DMS114 treated with DMSO at 0.1 percent for 48 hours (cell line): Measurements from ENCODE around the gene PHF2.

ENCODE experiments used
- DNase-seq: peaks from one replicate; lab custom pipeline; 2025; ENCODE audit not compliant: unreplicated experiment; lab: John Stamatoyannopoulos, UW

PHF2 gene

DNA sequence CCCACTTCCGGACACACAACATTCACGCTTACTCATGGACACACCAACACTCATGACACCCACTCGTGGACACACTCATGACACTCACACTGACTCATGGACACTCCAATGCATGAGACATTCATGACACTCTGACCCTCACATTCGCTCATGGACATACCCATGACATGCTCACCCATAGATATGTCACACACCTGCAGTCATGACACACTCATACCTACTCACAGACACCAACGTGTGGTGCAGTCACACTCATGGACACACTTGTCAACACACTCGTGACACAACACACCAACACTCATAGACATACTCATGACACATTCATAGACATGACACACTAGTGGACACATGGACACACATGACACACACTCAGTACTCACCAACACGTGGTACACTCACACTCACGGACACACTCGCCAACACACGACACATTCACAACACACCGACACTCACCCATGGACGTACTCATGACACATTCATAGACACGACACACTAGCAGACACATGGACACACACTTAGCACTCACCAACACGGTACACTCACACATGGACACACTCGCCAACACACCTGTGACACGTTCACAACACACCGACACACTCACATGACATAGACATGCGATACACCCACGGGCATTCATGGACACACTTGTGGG lies 73.4 kb downstream of the PHF2 start:
- DNase-seq: no peak

DNA sequence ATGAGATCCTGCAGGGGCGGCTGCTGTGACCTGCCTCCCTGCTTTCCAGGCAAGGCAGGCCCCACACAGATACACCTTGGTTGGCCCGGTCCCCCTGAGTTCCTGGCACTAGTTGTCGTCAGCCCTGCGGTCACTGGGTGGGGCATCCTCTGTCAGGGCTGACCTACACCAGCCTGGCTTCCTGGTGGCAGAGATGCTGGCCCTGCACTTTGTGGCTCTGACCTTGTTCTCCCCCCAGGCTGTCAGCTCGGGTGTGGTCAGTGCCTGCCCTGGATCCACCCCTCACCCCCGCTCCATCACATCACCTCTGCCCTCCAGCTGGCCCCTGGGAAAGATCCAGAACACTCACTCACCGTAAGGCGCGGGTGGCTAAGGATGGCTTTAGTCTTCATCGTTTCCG lies 74.1 kb downstream of the PHF2 start:
- DNase-seq: no peak

DNA sequence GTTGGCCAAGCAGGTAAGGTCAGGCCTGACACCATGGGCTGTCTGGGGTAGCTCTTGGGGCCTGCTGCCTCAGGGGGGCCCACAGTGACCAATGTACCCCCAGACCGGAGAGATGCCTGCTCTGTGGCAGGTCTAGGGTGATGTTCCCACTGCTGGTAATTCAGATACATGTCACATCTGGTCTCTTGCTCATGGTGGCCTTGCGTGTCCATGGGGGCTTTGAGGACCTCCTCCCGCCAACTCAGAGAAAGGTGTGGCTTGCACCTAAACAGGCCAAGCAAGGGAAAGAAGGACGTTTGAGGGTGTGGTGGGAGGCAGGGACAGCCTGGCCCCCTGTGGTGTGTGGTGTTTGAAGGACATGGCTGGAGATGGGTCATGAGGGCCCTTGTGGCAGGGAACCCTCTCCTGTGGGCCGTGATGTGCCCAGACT lies 75.2 kb downstream of the PHF2 start:
- no peak for DNase-seq

DNA sequence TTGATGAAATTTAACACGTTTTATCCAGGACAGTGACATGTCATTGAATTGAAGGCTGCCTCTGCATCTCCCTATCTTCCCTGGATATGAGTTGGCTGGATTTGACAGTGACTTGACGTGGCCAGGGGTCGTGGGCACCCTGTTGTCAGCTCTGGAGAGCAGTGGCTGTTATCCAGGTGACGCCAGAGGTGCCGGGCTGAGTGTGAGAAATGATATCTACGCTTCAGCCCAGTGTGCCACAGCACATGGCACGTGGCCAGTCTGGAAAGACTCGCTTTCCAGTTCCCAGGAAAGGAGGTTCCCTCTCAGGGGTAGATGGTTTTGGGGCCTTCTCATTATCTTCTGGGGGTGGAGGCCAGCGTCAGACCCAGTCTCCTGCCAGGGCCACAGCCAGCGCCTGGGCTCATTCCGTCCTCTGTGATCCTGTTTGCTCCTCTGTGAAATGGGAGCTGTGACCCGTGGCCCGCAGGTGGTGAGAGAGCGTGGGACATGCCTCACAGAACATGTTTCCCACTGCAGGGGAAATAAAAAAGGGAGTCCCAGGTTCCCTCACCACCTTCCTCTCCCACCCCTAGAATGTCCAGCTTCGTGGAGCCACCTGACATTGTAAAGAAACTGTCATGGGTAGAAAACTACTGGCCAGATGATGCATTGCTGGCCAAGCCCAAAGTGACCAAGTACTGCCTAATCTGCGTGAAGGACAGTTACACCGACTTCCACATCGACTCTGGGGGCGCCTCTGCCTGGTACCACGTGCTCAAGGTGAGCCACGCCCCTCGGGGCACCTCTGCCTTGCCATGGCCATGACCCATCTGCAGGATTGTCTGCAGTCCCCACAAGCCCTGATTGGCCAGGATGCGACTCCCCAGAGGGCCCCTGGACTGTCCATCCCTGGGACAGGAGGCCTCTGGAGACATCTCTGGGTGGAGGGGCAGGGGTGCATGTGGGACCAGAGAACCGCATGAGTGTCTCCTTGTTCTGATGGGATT lies 76.5 kb downstream of the PHF2 start:
- no peak for DNase-seq

DNA sequence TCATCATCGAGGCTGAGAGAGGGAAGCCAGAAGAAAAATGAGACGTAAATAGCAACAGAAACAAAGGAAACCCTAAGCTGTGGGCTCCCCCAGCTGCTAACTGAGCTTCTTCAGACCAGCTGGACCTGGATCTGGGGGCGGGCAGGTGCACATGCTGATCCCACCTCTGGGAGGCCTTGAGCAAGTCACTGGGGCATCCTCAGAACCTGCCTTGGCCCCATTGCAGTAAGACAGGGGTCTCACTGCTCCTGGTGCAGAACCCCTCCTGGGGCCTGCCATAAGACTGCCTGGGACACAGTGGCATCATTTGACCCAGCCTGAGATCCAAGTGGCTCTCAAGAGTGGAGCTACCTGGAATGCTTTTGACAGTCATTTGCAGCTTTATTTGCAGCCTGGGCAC lies 77.4 kb downstream of the PHF2 start:
- DNase-seq: no peak

DNA sequence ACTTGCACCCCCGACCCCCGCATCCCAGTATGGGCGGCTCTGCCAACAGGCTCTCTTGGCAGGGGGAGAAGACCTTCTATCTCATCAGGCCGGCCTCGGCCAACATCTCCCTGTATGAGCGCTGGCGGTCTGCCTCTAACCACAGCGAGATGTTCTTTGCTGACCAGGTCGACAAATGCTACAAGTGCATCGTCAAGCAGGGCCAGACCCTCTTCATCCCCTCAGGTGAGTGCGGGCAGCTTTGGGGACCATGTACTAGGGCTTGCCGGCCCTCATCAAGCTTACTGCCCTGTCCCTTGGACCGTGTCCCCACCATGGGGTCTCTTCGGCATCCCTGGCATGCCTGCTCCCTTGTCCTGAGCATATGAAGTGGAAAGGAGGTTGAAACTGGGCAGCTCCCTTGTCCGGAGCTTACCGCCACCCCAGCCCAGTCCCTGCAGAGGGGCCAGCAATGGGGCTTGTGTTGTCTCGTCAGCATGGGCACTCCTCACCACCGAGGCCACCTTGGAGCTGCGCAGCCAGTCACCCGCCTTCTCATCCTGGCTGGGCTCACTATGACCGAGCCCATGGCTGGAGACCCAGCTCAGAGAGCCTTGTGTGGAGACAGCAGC lies 78.1 kb downstream of the PHF2 start:
- no peak for DNase-seq

DNA sequence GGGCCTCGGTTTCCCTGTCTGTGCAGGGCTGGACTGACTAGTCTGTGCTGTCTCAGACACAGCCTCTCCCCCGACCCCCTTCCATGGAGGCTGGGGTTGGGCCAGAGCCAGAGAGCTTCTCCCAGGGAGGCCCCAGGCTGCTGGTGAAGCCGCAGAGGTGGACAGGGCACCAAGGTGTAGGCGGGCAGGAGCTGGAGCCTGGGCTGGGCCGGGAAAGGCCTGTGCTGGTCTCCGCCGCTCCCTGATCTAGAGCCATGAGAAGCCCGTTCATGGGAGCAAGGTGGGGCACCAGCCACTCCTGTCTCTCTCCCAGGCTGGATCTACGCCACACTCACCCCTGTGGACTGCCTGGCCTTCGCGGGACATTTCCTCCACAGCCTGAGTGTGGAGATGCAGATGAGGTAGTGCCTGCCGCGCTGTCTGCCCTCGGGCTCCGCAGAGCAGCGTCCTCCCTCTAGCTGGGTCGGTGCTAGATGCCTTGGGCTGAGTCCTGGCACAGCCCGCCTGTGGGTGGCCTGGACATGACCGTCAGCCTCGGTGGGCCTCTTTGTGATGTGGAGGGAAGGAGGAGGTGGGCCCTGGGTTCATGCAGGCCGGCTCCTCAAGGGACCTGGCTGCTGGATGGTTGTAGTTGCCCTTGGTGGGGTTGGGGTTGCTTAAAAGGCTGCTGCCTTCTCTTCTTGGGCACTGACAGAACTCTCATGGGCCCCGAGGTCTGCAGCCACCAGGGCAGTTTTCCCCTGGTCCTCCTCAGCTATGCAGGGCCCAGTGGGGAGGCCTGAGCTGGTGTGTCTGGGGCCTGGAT lies 79.4 kb downstream of the PHF2 start:
- DNase-seq: no peak

DNA sequence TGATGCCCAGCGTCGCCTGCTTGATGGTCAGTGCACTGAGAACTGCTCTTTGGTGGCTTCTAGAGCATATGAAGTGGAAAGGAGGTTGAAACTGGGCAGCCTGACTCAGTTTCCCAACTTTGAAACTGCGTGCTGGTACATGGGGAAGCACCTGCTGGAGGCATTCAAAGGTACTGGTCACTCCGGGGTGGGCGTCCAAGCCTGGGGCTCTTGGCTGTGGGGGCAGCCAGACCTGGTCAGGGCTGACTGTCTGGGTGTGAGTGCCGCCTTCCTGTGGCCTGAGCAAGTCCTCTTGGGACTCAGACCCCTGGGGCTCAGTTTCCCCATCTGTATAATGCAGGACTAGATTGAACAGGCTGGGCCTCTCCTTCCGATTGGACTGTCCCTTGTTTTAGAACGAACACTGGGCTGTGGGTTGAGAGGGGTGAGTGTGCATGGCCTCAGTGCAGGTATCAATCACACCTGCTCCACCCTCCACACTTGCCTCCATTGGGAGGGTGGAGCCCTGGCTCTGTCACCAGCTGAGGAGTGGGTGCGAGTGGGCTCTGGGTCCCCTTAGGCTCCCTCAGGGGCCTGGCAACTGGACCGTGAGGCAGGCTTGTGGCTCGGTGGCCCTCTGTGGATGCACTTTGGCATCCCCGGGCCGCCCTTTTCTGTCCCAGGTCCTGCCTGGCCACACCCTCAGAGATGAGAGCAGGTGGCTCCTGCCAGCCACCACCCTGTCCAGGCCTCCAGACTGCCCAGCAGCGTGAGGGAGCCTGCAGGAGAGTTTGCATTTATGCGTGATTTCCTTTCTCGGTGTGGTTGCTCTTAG lies 80.2 kb downstream of the PHF2 start:
- DNase-seq: no peak

DNA sequence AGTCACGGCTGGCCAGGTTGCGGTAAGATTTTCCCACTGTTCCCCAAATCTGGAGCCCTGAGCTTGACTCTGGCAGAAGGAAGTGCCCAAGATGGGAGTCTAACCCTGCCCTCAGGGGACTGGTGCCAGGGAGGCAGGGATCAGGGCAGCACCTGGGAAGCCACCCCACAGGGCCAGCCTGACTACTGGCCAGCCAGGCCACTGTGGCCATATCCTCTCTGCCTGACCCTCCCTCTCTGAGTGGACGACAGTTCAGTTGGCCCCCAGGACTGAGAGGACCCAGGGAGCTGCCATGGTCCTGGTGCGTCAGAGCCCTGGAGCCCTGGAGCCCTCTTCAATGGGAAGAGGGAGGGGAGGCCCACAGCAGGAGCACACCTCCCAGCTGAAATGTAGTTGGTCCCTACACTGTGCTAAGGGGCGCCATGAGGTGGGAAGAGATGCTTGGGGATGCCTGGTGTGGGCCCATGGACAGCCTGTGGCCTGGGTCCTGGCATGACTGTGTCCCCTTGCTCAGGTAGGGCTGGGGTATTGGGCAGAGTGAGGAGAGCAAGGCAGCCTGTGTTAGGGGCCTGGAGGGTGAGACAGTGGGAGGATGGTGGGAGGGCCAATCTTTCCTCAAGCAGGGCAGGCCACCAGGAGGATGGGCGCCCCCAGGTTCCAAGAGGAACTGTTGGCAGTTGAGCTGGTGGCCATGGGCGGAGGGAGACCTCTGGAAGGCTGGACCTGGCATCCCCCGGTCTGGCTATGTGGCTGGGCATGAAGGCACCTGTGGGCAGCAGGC lies 81.1 kb downstream of the PHF2 start:
- DNase-seq: no peak

DNA sequence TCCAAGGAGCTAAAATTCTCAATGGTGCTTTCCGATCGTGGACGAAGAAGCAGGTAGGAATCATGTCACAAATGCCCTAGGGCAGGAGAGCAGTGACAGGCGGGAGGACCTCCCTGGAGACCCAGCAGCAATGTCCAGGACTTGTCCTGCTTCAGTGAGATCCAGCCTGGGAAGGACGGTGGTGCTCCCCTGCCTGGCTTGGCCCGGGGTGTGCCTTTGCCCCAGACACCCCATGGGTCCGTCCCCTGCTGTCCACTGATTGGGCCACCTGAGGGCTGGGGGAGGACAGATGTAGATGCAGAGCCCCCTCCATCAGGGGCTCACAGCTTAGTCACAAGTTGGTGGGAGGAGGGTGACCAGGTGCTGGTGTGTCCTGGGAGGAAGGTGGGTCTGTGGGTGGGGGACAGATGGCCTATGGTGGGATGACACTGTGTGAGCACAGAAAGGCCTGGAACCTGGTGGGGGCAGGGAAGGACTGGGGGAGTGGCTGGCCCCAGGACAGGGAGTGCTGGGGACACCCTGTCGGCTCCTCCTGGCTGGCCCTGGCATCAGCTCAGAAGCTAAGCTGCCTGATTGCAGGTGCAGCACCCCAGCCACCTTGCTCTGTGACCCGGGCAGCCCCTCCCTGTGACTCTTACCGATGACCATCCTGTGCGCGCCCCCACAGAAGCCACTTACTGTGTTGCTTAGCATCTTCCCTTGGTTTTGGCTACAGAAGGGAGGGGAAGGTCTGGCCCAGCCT lies 82.0 kb downstream of the PHF2 start:
- no peak for DNase-seq

DNA sequence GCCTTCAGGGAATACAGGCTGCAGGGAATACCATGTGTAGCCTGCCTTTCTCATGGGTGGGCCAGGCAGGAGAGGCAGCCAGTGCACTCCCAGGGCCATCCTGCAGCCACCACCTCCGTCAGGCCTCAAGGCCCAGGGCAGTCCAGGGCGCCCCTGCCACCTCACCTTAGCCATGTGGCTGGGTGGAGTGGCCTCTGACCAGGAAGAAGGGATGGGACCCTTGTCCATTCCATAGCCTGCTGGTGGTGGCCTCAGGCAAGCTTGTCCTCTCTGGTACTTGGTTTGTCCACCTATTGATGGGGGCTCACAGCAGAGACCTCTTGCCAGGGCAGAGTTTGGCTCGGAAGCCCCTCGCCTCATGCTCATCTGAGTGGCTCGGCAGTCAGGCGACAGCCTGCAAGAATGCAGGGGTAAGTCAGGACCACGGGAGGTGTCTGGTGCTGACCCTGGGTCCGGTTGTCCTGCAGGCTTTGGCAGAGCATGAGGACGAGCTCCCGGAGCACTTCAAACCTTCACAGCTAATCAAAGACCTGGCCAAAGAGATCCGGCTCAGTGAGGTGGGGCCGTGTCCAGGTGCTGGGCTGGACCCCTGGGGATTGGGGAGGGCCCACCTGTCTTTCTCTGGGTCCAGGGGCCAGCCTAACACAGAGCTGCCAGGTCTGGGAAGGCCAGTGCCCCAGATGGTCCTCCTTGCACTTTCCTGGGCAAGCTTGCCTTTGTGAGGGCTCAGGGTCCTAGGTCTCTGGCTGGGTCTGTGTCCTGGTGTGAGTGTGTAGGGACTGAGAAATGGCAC lies 82.9 kb downstream of the PHF2 start:
- DNase-seq: no peak

DNA sequence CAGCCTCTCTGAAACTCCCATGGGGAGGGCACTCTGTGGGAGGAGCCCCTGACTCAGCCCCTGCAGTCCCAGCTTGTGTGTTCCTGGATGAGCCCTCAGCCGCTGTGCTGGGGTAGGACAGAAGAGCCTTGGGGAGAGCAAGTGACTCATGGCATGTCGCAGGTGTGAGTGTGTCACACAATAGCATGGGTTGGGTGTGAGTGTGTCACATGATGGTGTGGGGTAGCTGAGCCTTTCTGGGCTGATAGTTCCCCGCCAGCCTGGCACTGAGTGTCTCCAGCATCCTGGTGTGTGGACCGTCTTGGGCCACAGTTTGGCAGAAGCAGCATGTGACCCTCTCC lies 83.4 kb downstream of the PHF2 start:
- no peak for DNase-seq

DNA sequence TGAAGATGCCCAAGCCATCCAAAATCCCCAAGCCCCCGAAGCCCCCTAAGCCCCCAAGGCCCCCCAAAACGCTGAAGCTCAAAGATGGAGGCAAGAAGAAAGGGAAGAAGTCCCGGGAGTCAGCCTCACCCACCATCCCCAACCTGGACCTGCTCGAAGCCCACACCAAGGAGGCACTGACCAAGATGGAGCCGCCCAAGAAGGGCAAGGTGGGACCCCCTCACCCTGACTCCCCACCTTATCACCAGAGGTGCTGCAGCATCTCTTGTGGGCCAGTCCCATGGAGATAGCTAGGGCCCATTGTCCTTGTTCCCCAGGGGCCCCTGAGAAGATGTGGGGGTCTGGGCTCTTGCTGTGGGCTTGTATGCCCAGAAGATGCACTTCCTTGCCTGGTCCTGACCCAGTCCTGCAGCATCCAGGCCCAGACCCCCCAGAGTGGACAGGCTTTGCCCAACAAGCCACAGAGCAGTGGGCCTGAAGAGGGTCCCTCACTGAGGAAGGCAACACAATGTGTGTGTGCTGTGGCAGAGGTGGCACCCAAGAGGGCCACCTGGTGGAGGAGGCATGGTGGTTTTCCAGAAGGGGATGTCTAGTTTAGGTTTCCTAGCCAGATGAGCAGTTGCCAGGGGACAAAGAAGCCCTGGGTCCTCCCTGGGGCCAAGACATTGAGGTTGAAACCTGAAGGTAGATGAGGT lies 84.1 kb downstream of the PHF2 start:
- DNase-seq: no peak

DNA sequence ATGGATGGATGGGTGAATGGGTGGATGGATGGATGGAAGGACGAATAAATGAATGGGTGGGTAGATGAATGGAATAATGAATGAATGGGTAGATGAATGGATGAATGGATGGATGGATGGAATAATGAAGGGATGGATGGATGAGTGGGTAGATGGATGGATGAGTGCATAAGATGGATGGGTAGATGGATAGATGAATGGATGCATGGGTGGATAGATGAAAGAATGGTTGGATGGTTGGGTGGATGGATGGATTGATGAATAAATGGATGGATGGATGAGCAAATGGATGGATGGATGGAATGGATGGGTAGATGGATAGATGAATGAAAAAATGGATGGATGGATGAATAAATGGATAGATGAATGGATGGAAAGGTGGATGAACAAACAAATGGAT lies 85.2 kb downstream of the PHF2 start:
- no peak for DNase-seq

DNA sequence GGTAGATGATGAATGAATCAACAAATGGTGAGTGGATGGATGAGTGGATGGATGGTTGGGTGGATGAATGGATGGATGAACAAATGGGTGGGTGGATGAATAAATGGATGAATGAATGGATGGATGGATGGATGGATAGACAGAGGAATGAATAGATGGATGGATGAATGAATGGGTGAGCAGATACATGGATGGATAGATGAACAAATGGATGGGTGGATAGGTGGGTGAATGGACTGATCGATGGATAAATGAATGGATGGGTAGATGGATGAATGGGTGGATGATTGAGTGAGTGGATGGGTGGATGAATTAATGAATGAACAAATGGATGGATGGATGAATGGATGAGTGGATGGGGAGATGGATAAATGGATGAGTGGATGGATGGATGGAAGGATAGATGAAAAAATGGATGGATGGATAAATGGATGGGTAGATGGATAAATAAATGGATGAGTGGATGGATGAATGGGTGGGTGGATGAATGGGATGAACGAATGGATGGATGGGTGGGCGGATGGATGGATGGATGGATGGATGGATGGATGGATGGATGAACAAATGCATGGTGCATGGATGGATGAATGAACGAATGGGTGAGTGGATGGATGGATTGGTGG lies 85.7 kb downstream of the PHF2 start:
- no peak for DNase-seq

DNA sequence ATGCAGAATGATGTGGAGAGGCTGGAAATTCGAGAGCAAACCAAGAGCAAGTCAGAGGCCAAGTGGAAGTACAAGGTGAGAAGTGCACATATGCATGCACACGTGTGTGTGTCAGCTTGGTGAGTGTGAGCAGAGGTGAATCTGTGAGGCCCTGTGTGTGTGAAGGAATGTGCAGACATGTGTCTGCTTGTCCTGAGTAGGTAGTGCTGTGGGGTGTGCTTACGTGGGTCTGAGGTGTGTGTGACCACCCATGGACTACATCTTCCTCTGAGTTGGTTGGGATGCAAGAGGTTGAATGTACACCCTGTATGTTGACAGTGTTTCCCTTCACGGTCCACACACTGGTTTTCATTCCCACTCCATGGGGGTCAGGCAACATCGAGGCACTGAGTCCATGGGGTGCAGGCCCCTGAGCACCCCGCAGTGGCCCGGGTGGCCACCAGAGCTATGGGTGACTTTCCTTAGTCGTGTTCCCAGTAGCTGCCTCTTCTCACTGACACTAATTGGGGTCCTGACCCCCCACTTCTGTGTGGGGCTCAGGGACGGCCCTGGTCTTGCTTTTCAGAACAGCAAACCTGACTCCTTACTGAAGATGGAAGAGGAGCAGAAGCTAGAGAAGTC lies 86.7 kb downstream of the PHF2 start:
- DNase-seq: no peak
